ENCODE measurements around the gene ERFE. TPM values are rescaled to one million over a fixed set of nuclear protein-coding genes. Genes with fewer than 3 reads are reported as not detected.

ERFE gene
- total RNA-seq, 1 donor from 2014 or later: 2.6 TPM

DNA sequence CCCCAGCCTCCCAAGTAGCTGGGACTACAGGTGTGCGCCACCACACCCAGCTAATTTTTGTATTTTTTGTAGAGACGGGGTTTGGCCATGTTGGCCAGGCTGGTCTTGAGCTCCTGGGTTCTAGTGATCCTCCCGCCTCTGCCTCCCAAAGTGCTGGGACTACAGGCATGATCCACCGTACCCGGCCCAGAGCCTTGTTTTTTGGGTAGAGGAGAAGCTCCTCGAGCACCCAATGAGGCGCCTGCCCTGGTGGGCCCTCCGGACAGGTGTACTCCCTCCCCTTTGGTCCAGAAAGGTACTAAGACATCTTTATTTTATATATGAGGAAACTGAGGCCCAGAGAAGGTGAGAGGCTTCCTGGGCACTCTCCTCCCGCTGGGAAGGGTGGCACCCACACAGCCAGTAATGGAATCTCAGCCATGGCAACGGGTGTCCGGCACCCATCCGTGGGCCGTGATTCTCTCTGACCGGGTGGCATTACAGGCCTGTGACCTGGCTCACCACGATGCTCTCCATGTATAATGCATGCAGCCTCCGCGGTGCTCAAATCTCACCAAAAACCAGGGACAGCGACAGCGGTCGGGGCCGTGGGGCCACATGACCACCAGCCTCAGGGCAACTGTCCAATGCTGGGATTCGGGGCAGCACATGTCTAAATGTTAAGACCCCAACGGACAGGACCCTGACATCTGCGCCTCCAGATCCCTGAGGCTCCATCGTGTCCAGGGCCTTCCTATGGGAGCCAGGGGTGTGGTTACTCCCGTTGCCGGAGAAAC, 37.1 kb upstream of the ERFE start:
- no peak for DNase-seq (ENCODE audit: low read depth, low spot score)
- no peak for TF ChIP-seq CTCF (conservative IDR thresholded peaks at IDR 0.05)

DNA sequence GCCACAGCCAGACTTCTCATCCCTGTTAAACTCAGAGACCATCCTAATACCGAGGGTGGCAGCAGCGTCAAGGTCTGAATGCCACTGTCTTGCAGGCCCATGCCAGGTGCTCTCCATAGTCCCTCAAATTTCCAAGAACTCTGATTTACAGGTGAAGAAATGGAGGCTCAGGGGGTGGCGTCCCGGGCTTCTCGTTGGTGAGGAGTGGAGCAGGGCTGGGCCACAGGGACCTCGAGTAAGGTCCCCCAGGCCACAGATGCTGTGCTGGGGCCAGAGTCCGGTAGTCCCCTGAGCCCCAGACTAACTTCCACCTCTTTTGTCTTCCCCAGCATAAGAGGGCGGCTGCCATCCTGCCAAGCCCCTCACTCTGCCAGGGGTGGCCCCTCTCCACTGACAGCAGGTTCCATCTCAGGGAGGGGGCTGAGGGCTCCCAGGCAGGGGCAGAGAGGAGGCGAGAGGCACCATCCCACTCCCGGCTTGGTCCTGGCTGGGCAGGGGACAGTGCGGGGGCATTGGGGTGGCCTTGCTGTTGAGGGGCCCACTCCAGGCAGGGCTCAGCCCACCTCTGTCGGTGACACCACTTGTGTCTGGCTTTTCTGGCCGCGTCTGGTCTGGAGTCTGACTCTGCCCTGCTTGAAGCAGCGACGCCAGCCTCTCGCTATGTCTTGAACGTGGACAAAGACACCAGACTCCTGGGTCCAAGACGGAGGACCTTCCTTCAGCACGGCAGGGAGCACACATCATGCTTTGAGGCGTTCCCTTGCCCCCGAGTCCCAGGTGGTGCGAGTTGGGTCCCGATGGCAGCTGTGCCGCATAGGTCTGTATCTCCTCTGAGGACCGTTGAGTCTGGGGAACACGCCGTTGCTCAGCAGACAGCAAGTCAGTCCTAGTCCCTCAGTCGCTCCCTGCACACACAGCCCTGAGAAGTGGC, 36.2 kb upstream of the ERFE start:
- DNase-seq (ENCODE audit: low read depth, low spot score): no peak
- H3K4me1 Mint-ChIP-seq: no peaks in the 10 kb centered on the region
- no peak for TF ChIP-seq CTCF (conservative IDR thresholded peaks at IDR 0.05)
- no peak overlapping the region for H3K4me3 Mint-ChIP-seq
- H3K9me3 Mint-ChIP-seq: no peaks in the 10 kb centered on the region
- H3K27me3 Mint-ChIP-seq (ENCODE audit: low read depth): peaks cover under 1% of the 10 kb centered on the region
- H3K27ac Mint-ChIP-seq (ENCODE audit: unreplicated experiment): no peak overlapping the region
- H3K36me3 Mint-ChIP-seq (ENCODE audit: low read depth): no peaks in the 10 kb centered on the region

More for the DNA sequence above, 37.1 kb upstream of the ERFE start:
- no peak overlapping the region for H3K27ac Mint-ChIP-seq (ENCODE audit: unreplicated experiment)
- H3K4me1 Mint-ChIP-seq: no peaks in the 10 kb centered on the region
- H3K4me3 Mint-ChIP-seq: no peak overlapping the region
- H3K27me3 Mint-ChIP-seq (ENCODE audit: low read depth): peaks cover 5% of the 10 kb centered on the region
- no peaks in the 10 kb centered on the region for H3K36me3 Mint-ChIP-seq (ENCODE audit: low read depth)
- no peaks in the 10 kb centered on the region for H3K9me3 Mint-ChIP-seq

GRCh38 chr2:238123218-238123971, 35.4 kb upstream of the ERFE start:
- DNase-seq (ENCODE audit: low read depth, low spot score): no peak
- Mint-ChIP-seq H3K9me3 (no peaks in the 10 kb centered on the region), H3K4me1 (no peaks in the 10 kb centered on the region), H3K27ac (ENCODE audit: unreplicated experiment) (no peak overlapping the region), H3K36me3 (ENCODE audit: low read depth) (no peaks in the 10 kb centered on the region), H3K27me3 (ENCODE audit: low read depth) (no peaks in the 10 kb centered on the region), H3K4me3 (no peak overlapping the region)
- TF ChIP-seq CTCF (conservative IDR thresholded peaks at IDR 0.05): no peak

- Mint-ChIP-seq H3K4me3 (no peak overlapping the region), H3K9me3 (no peaks in the 10 kb centered on the region), H3K27ac (ENCODE audit: unreplicated experiment) (no peak overlapping the region), H3K36me3 (ENCODE audit: low read depth) (no peaks in the 10 kb centered on the region), H3K4me1 (no peaks in the 10 kb centered on the region), H3K27me3 (ENCODE audit: low read depth) (no peaks in the 10 kb centered on the region)
- no peak for TF ChIP-seq CTCF (conservative IDR thresholded peaks at IDR 0.05)
- no peak for DNase-seq (ENCODE audit: low read depth, low spot score)
Measured at GRCh38 chr2:238123991-238124470, 34.7 kb upstream of the ERFE start.

GRCh38 chr2:238124488-238125126, 34.2 kb upstream of the ERFE start:
- H3K36me3 Mint-ChIP-seq (ENCODE audit: low read depth): no peaks in the 10 kb centered on the region
- H3K9me3 Mint-ChIP-seq: no peaks in the 10 kb centered on the region
- no peak for DNase-seq (ENCODE audit: low read depth, low spot score)
- no peak overlapping the region for H3K27ac Mint-ChIP-seq (ENCODE audit: unreplicated experiment)
- no peak for TF ChIP-seq CTCF (conservative IDR thresholded peaks at IDR 0.05)
- no peaks in the 10 kb centered on the region for H3K27me3 Mint-ChIP-seq (ENCODE audit: low read depth)
- no peak overlapping the region for H3K4me3 Mint-ChIP-seq
- H3K4me1 Mint-ChIP-seq: no peaks in the 10 kb centered on the region

All from neural crest cell (in vitro differentiated cells).